Bone marrow (tissue), 2 donors: ENCODE results near the gene TMEM178B.

Experiments used
- DNase-seq, 2 donors: peaks; one replicate each; lab custom pipeline; 2025; lab: John Stamatoyannopoulos, UW

The TMEM178B gene

DNA sequence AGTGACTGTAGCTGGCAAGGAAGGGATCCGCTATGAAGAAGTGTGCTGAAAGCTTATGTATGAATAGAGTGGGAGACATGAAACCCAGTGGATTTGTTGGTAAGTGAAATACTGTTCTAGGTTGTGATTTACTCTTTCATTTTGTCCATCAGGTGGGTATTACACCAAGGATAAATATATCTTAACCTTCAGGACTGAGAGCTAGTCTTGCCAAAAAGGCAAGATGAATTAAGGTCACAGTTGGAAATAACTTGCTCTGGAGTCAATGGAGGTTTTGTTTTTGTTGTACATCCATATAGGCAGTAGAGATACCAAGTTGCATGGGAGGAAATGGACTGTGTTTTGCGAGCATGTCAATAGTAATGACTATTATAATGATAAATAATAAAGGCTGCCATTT is 190.6 kb downstream of the TMEM178B start:
- DNase-seq, result no peak

DNA sequence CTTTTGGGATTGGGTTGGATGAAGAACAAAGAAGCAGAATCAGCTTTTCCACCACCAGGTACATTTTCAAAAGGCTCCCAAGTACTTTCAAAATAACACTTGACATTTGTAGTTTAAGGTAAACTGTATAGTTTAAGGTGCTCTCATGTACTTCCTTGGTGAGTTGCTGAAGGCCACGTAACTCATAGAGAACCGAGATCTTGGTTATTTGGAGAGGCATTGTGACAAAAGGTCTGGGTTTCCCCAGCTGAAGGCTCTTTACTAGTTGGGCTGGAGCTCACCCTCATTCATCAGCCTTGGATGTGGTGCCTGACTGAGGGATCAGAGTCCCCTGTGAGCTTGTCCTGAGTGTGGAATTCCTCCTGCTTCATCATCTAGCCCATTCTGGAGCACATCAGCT is 191.8 kb downstream of the TMEM178B start:
- no peak for DNase-seq

DNA sequence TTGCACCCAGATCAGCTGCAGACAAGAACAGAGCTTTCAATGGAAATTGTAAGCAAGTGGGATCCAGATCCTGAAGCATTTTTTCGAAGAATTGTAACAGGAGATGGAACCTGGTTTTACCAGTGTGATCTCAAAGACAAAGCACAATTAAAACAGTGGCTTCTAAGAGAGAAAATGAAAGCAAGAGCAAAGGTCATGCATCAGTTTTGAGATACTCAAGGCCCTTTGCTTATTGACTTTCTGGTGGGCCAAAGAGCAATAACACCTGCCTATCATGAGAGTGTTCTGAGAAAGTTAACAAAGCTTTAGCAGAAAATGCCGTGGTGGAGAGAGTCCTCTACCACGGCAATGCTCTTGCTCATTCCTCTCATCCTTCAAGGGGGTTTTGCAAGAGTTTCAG is 194.8 kb downstream of the TMEM178B start:
- no peak for DNase-seq

- DNase-seq, result no peak
Observed at GRCh38 chr7:141271451-141271850, 197.6 kb downstream of the TMEM178B start.

GRCh38 chr7:141272417-141272816 is 198.6 kb downstream of the TMEM178B start:
- no peak for DNase-seq

- DNase-seq, result no peak
Observed at GRCh38 chr7:141275350-141275749, 201.5 kb downstream of the TMEM178B start.

- no peak for DNase-seq
Observed at GRCh38 chr7:141276031-141276430, 202.2 kb downstream of the TMEM178B start.

- DNase-seq, result no peak
Observed at GRCh38 chr7:141280100-141280499, 206.2 kb downstream of the TMEM178B start.

DNA sequence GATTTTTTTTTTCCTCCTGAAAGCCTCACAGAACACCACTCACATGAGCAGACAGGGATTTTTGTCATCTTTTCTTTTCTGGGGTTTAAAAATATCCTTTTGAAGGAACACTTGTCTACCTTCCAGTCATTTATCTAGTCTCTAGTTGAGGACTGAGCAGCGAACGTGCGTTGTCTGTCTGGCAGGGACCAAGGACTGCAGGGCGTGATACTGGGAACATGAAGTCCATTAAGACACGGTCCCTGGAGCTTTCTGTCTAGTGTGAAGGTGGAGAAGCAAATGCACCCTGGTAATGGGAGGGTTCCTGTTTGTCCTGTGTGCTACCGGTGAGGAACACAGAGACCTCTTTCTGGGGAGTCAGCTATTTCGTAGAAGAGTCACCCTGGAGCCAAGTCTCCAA is 207.4 kb downstream of the TMEM178B start:
- DNase-seq, result no peak

DNA sequence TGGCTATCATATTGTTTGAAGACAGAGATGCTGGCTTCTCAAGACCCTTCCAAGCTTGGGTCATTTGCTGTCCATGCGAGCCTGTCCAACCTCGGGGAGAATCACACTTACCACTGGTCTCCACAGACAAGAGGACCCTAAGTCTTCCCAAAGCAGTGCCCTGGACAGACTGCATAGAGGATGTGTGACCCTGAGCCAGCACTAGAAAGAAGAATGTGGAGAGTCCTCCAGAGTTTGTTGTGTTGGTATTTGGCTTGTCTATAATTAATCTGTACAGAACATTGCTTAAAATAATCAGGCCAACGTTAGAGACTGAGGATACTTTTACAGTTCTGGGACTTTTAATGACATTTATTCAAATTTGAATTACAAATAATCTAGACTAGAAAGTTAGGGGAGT is 212.7 kb downstream of the TMEM178B start:
- no peak for DNase-seq

DNA sequence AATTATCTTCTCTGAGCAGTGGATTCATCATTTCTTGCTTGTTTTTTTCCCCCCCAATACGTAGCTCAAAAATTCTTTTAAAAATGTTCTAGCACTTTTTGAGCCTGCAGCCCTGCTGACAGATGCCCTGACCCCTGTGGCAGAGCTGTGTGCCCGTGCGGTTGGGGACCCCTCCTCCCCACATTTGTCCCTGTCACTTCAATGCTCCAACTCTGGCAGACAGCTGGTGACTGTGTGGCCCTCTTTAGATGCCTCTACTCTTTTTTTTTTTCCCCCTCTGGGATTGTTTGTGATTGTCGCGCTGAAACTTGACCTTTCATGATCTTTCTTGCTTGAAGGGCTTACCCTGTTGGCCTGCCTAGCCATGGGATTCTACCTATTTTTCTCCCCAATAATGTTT is 214.1 kb downstream of the TMEM178B start:
- no peak for DNase-seq

GRCh38 chr7:141288626-141289025 is 214.8 kb downstream of the TMEM178B start:
- DNase-seq, result no peak

GRCh38 chr7:141290365-141290764 is 216.5 kb downstream of the TMEM178B start:
- no peak for DNase-seq

- no peak for DNase-seq
Observed at GRCh38 chr7:141290973-141291372, 217.1 kb downstream of the TMEM178B start.

GRCh38 chr7:141291541-141291940 is 217.7 kb downstream of the TMEM178B start:
- DNase-seq, result peak in 1 of 2 donors; percentile 9

DNA sequence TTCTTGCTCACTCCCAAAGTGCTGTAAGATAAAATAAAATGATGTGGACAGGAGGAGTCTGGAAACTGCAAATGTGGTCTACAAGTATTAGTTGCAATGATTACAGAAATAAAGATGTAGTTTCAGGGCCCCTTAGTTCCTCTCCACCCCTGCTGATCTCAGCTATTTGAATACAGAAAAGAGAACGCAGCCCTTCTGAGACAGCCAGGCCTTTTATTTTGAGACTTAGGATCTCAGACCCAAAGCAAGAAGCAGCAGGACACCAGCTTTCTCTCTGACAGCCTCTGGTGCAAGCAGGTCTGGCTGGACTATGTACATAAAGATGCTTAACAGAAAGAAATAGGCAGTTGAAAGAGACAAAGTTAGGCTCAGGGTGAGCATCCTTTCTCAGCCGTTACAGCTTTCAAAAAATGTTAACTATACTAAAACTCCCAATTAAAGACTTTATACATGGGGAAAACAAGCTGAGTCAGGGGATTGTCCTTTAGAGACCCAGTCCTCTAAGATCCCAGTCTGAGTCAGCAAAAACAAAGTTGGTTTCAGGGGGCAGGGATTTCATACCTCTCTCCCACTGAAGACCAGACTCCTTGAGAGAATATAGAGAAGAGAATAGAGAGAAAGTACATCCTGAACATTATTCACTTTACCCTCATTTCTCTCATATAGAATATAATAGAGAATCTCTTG is 220.4 kb downstream of the TMEM178B start:
- DNase-seq, result no peak

DNA sequence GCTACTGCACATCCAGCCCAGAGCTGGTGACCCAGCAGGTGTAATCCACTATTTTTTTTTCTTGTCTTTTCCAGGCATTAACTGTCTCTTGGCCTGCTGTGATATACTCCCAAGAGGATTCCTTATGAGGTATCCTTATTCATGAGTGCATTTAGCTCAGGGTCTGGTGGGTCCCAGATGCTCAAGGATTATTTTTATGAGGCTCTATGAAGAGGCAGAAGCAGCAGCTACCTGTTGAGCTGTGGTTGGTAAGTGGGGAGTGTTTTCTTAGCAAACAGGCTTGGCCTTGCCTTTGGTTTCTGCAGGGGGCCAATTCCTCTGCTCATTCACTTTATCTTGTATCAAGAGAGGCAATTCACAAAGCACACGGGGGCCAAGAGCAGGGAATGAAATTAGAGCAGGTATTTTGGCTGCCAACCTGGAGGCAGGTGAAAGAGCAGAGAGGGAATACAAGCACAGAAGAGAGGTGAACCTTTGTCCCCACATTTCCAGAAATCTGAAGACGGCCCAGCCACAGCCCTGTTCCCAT is 221.6 kb downstream of the TMEM178B start:
- no peak for DNase-seq

DNA sequence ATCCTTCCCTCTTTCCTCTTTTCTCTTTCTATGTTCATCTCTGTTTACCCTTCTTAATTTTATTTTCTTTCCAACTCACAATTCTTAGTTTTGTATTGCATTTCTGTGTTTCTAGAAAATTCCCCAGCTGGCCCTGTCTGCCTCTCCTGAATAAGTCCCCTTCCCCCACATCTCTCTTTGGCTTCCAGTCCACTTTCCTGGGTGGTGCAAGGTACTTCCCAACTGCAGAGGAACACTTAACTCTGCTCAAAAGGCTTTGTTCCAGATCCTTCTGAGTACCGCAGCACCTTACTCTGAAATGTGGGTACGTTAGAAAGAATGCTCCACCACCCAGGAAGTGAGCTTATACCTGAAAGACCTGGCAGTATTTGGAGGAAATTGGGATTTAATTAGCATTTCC is 227.0 kb downstream of the TMEM178B start:
- no peak for DNase-seq

DNA sequence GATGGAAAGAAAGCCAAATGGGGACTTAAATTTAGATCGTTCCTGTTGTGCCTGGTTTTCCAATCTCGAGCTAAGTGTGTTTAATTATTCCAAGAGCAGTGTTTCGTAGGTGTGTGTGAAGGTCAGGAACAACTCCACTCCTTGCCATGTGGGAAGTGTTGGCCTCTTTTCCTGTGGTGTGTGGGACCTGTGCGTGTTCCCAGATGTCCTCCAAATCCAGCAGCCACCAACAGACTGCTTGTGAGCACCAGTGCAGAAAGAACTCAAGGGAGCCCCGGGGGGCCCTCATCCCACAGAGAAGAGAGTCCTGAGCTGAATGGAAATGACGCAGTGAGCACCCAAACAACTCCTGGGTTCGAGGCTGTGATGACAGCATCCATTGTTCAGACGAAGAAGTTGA is 227.7 kb downstream of the TMEM178B start:
- DNase-seq, result no peak

- no peak for DNase-seq
Observed at GRCh38 chr7:141302617-141303016, 228.8 kb downstream of the TMEM178B start.

GRCh38 chr7:141304291-141304690 is 230.4 kb downstream of the TMEM178B start:
- no peak for DNase-seq

DNA sequence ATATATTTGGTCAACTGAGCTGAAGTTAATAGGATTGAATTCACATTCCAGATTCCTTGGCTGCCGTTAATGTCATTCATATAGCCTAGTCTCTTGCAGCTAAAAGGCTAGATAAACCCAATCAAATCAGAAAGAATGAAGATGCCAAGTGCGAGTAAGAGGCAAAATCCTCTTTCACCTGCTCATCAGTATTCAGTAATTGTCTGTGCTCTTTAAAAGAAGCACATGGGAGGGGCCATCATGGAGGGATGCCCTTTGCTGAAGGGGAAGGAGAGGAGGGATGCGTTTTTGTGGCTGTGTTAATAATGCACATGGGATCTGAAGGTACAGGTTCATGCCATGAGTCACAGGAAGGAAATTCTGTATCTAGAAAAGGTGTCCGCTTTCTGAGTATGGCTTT is 232.2 kb downstream of the TMEM178B start:
- DNase-seq, result no peak

DNA sequence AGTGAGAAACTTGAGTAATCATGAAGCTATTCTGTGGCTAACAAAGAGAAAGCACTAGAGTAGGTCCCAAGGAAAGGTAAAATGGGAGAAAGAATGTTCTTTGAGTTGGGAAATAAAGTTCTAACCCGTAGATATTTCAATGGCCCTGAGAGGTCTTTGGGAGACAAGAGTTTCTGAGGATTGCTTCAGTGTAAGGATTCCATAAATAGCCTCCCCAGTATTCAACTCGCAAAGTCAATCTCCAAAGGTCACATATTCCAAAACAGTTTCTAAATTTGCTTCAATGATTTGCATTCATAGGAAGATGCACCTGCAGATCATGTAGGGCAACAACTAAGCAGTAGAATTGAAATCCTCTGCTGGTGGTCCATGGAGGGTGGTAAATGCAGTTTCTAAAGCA is 238.5 kb downstream of the TMEM178B start:
- no peak for DNase-seq

GRCh38 chr7:141312828-141313521 is 239.1 kb downstream of the TMEM178B start:
- no peak for DNase-seq
